Colon (tissue), 2 donors: ENCODE measurements around the gene KRT73.

Source experiments
- FAIRE-seq: peaks from 2 replicates; lab custom pipeline; 2012; peaks lifted over from hg19 to GRCh38; lab: Jason Lieb, UNC
- donor health status: control.
- donor health status: control.

KRT73 gene

DNA sequence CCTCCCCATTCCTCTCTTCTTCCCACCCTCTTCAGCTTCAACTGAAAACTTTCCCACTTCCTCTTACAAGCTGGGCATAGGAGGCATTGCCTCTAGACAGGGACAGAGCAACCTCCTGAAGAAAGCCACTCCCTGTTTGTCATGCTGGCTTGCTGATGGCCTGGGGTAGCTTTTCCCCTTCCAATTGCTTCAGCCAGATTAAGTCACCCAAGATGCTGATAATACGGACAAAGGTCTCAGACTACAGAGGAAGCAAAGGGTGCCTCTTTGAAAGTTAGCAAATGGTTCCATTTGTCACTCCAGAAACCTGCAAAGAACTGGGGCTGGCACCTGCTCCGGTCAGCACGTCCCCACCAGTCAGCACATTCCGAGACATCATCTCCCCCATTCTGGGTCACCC is 27.6 kb upstream of the KRT73 start:
- FAIRE-seq: no peak

DNA sequence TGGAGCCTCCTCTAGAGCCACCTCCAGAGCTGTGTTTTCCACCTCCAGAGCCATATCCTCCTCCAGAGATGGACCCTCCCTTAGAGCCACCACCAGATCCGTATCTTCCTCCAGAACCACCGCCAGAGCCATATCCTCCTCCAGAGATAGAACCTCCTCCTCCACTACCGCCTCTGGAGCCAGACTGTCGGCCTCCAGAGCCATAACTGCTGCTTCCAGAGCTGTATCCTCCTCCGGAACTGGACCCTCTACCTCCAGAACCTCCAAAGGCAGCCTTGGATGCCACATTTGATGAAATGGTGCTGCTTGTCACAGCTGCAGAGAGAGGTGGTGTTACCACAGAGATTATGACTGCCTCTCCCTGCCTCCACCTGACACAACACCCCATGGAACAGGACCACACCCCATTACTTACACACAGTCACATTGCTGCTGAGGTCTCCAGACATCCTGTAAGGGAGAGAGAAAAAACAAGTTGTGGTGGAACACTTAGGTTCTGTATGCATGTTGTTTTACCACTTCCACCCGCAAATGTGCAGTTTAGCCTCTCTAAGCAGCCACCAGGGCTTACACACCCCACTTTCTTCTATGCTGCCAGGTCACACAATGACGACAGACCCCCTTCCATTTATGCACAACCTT is 26.9 kb upstream of the KRT73 start:
- no peak for FAIRE-seq

DNA sequence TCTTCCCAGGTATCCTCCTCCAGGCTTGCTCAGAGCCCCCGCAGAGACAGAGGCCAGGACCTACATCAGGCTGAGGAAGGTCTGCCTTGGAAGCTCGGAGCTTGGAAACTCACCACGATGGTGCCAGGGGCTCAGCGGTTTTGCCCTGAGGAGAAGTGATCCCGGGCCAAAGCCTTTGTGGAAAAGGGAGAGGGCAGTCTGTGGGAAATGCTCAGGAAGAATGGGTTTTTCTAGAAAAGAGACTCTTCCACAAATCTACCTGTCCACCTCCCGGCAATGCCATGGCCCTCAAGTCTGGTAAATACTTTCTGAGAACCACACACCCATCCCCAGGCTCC is 25.7 kb upstream of the KRT73 start:
- no peak for FAIRE-seq

DNA sequence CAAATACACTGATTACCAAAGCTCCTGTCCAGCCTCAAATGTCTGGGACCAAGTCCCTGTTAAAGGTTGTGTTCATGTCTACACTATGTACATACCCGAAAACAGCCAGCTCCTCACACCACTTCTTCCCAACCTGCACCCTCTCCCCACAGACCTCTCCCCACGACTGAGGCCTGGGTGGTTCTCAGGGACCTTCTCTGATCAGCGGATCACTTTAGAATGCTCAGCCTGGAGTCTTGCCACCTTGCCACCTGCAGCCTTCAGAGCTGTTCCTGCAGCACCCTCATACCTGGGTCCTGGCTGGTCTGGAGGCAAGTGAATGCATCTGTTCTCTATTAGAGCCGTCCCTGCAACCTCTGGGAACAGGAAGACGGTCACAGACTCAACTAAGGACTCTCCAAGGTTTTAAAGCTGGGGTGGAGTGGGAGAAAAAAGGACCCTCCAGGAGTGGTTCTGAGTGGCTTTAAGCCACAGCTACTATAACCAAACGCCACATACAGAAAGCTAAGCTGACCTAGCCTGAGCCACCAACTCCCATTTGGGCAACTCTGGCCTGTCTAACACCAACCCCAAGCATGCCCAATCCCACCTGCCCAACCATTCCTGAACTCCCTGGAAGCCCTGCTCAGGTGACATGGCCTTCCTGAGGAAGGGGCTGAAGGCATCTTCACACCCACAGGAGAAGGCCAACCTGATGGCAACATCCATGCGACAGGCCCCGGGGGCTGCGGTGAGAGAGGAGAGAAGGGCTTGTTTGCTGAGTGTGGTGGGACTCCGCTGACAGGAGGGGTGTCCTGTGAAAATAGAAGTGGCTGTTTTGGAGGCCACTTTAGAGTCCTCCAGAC is 25.1 kb upstream of the KRT73 start:
- FAIRE-seq: no peak

DNA sequence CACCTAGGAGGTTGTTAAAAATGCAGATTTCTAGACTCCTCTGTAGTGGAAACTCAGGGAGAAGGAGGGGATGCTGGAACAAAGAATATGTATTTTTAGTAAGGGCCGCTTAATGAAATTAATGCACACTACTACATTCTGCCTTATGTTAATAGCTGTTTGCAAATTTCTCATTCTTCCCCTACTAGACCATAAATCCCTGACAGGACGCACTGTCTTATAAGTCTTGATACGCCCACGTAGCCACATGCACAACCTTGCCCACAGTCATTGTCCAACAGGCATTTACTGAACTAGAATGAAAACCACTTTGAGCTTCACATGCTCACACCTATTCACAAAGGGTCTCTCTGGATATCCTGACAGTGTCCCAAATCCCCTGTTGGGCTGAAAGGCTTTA is 23.1 kb upstream of the KRT73 start:
- no peak for FAIRE-seq

DNA sequence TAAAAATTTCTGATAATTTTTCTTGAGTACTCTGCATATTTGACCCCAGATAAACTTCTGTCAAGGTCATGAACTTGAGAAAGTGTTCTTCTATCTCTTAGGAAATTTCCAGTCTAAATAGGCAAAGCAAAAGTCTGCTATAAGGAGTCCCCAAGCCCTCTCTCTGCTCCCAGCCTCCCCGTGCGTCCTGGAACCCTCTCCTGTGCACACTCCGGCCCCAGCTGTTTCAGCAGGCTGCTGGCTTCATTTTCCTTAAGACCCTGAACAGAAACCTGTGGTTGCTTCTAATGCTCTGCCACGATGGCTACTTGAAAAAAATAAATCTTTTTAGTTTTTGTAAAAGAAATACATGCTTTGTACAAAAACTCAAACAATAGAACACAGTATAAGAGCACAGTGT is 18.9 kb upstream of the KRT73 start:
- FAIRE-seq: no peak

DNA sequence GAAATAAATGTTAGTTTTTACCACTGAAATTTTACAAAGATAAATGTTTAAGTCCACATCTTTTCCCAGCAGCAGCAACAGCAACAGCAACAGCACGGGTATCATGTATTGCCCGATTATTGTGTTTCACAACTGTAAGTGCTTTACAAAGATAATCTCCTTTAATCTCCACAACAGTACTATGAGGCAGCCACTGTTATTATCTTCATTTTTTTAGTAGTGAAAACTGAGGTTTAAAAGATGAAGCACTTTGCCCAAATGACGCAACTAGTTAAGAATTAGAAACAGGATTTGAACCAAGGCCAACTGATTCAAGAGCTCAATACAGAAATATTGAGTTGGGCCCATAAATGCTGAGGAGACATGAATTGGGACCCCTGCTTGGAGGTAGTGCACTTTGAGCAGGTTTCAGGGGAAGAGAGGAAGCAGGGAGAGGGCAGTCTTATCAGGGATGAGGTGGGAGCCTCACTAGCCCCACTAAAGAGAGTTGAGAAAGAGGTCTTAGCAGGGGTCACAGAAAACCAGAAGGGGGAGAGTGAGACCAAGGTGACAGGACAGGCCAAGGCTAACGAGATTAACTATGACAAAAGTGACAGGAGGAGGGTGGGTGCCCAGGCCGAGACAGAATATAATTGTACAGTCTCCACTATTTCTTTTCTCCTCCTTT is 18.4 kb upstream of the KRT73 start:
- FAIRE-seq: no peak

DNA sequence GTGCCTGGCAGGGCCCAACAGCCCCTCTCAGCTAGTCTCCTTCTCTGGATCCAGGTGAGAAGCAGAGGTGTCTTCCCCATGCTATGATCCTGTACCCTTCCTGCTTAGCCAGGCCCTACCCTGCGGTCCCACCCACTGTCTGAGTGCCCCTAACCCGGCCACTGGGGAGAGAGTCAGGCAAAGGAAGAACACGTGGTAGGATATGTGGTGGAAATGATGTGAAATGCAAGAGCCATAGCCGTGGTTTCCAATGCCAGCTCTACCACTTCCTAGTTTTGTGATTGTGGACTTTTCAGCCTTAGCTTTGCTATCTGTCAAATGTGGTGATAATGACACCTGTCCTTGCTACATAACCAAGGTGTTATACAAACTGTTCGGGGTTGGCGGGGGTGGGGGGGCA is 17.8 kb upstream of the KRT73 start:
- FAIRE-seq: no peak

DNA sequence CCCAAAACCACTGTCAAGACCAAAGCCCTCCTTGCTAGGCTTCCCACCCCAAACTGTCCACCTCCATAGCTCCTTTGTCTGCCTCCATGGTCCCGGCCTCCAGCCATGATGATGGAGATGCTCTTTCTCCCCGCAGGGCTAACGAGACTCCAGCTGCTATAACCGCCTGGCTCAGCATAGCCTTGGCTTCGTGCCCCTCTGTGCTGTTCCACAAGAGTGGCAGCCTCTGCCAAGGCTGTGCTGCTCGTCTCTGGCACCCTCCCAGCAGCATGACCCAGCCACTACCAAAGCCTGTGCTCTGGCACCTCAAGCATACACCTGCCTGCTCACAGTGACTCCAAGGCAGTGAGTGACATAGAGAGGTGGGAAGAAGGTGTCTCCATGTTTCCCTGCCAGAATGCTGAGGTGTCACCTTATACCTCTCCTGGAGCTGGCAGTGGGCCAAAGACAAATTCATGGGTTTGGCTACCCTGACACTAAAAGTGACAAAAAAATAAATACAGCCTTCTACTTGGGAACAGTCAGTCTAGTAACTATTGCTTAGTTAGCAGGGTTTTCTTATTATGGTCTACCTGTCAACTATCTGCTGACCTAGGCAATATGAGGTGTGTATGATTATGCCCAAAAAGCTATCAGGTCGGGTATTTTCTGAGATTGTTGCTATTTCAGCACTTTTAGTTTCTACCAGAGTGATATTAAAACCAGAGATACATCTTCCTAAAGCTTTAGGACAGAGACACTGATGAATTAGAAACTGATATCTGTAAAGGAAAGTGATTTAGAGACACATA is 16.1 kb upstream of the KRT73 start:
- FAIRE-seq: no peak

DNA sequence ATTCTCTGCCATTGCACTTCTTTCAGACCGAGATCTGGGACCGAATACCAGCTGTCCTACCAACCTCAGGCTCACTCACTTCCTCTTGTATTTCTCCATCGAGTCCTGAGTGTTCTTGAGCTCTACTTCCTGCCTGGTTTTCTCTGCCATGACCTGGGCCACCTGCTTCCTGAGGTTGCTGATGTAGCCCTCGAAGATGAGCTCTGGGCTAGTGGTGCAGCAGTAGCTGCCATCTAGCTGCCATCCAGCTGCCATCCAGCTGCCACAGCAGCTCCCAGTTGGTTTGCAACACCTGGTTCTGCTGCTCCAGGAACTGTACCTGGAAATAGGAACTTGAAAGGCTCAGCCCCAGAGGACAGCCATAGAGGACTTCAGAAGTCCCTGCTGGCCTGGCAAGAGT is 15.0 kb upstream of the KRT73 start:
- FAIRE-seq: no peak

DNA sequence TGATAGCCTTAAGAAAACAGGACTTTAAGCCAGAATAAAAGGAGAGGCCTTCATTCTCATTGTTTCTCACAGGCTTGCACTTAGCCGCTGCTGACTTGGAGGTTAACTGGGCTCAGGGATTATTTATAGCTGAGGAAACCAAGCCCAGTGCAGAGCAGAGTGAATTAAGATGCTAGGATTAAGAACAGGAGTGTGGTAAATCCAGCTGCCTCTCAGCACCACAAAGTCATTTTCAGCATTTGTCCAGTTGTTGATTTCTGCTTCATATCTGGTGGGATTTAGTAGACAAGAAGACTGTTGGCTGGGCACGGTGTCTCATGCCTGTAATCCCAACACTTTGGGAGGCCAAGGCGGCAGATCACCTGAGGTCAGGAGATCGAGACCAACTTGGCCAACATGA is 14.3 kb upstream of the KRT73 start:
- FAIRE-seq: no peak

DNA sequence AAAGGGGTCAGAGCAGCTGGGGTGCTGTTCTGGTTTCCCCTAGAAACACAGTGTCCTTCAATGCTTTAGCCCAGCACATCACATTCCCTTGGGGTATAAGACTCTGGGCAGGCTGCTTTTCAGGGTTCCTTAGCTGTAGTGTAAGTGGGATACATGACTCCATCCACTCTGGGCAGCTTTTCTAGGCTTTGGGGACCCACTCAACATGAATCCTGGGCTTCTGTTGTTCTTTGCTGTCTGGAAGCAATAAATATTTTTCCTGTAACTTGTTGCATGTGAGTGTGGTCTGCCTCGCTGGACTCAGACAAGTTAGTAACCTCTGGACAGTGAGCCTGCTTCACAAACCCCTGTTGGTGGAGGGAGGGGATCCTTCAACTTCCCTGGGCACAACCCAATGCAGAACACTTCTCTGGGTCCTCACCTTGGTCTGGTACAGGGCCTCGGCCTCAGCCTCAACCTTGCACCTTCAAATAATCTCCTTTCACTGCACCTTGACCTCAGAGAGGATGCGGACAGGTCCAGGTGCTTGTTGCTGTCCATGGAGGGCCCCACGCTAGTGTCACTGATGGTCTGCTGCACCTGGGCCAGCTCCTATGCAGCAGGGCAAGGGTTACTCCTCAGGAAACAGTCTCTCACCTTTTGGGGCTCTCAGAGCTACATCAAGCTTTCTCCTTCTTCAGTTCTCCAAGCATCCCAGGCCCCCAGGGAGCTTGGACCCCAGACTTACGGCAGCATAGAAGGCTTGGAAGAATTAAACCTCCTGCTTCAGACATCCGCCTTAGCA is 13.5 kb upstream of the KRT73 start:
- FAIRE-seq: no peak

DNA sequence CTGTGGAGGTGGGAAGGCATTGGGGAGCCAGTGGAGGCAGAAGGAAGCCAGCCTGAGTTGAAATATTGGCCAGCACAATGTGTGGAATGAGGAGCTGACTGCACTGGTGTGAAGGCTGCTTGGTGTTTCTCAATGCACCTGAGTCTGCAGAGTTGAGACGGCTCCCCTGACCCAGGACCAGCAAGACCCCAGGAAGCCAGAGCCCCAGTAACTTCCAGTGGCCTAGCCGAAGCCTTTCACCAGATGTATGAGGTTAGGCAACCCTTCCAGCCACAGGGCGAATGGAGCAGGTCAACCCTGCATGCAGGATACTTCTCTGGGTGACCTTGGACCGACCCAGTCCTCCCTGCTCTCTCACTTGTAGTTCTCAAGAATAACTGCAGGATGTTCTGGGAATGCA is 12.9 kb upstream of the KRT73 start:
- FAIRE-seq: no peak

DNA sequence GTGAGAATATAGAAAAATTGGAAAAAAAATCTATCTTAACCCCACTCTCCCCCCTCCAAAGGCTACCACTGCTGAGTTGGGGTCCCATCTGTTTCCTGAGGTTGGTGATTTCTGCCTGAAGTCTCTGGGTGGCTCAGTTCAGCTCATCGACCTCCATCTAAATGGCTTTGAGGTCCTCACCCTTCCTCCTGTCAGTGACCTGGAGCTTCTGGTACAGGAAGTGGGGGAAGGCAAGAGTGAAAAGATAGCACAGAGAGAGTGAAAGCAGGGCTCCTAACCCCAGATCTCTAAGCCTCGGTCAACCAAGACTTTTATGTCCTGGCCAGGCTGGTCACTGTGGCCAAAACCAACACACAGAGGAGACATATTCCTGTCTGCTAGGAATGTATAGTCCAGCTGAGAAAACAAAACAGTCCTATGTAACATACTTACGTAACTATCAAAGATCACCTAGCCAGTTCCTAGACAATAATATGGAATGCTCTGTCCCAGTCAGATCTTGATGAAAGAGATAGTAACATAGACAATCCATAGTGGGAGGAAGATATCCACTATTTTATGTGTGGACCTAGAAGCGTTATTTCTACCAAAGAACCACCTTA is 12.3 kb upstream of the KRT73 start:
- FAIRE-seq: no peak

DNA sequence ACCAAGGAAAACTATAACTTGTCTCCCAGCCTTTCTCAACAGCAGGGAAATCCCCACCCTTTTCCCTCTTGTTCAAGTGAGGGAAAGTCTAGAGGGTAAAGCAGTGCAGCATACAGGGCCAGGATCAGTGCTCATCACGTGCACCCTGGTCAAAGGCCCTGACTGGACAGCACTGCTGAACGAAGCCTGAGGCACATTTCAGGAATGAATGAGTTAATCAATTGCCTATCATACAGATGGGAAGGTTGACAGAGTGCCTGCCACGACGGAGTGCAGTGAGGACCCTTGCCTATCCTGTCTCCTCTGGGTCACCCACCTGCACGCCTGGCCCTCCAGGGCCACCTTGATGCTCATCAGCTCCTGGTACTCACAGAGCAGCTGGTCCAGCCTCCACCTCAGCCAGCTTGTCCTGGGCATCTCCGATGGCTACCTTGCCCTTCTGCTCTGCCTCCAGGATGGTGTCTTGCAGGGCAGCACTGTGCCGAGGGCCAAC is 11.7 kb upstream of the KRT73 start:
- FAIRE-seq: no peak

DNA sequence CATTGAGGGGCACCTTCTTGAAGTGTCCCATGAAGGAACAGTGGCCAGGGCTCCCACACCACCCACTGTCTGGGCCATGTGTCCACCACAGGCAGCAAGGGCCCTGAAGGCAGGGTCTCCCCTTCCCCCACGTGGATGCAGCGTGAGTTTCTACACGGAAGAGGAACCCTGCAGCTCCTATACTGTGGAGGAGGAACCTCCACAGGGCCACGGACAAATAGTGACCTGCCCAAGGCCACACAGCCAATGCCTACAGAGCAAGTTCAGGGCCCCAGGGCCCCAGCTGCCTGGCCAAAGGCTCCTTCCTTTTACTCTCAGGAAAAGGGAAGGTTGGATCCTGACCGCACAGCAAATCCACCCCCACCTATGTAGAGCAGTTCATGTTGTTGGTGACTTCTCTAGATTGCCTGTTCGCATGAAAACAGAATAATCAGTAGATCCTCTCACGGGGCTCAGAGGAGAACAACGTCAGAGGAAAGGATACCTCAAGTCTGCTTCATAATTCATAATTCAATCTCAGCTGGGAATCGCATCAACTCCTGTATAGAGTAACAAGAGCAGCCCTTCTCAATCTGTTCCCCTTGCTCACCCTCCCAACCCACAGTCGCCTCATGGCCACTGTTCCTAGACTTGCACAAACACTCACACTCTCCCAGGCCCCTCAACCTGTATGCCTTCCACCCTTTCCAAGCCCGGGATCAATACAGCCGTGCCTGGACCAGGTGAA is 11.1 kb upstream of the KRT73 start:
- FAIRE-seq: no peak

DNA sequence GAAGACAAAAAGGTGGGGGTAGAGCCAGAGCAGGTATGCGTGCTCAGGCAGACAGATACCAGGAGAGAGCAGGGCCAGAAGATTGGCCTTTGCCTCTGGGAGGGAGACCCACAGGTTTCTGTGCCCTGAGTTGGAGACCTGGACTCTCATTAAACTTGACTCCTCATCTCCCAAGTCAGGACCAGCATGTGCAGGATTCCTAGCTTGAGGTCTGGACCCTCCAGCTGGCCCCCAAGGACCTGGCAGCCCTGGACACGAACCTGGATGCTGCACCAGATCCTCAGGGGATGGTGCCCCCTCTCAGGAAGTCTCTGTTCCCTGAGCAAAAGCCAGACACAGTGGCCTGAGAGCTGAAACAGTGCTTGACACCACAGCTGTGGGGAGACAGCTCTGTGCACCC is 10.5 kb upstream of the KRT73 start:
- FAIRE-seq: no peak

DNA sequence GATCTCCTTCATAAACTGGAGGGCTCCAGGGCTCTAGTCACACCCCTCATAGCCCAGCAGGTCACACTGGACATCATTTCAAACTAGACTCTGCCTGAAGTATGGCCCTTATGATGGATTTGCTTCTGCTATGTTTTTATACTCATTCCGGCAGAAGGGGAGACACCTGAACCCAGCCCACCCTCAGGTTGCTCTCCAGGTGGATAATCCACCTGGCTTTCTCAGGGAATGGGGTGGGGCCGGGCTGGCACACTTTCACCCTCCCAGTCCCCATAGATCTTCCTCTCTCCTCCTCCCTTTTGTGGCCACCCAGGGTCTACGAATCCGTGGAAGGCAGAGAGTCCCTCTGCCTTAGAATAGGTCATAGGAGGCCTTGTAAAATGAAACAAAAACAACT is 9.8 kb upstream of the KRT73 start:
- FAIRE-seq: no peak

DNA sequence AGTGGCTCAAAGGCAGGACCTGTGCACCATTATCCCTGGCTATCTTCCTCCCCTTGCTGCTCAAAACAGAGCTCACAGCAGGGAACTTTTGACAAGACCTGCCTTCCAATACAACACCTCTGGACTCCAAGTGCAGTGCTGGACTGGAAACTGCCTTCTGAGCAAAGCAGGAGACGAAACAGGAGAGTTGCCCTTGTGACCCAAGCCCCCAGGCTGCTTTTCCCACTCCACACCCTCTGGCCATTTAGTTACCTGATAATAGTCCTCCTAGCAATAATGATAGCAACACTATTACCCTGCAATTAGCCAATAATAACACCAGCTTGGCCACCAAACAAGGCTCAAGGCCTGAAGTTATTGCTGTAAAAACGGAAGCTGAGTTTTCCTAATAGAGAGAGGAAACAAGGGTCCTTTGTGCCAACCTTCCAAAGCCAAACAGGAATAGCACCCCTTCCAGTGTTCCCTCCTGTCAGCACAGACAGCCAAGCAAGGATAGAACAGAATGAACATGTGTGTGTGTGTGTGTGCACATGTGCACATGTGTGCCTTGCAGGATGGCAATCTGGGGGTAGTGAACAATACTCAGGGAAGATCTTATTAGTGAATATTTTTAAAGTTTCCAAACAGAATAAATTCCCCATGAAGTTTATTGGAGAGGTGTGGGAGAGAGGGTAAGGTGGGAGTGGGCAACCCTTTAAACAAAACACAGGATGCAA is 9.2 kb upstream of the KRT73 start:
- FAIRE-seq: no peak

DNA sequence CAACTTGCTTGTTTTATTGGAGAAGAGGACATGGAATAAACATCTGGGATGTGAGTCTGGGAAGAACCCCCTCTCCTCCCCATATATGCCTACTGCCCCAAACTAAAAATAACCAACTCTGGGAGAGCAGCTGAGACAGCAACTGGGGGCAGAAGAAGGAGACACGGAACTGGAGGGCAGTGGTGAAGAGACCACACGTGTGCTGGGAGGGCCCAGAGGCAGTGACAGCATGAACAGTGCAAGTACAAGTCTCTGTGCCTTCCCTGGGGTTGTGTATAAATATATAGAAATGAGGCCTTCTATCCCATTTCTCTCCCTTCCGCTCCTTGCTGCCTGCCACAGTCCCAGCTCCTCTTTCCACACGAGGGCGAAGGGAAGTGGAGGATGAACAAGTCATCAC is 4.0 kb upstream of the KRT73 start:
- no peak for FAIRE-seq
